Fibroblast of villous mesenchyme (primary cell): ENCODE data around the gene TTC3. TPM values are rescaled to one million over a fixed set of nuclear protein-coding genes. Genes with fewer than 3 reads are reported as not detected.
A peak's percentile ranks its signal among the peaks of the same experiment; 100 is the strongest.

Experiments used
- DNase-seq: peaks from one replicate; pipeline ENCODE4 v3.0.0-alpha.2; 2010; ENCODE audit warnings: low read depth
- H3K4me3 ChIP-seq: 2 replicates; pipeline ENCODE4 v1.5.1; 2011; ENCODE audit warnings: low read depth, mild to moderate bottlenecking, low read length
- total RNA-seq: library from RNA; depleted of rRNA; stranded (reverse); fragments of >200 nt; gene quantifications from 2 replicates; pipeline ENCODE4 v1.2.3, GENCODE V29; 2012
- TF ChIP-seq, protein P1 (sequence below): IDR thresholded peaks from 2 replicates; pipeline ENCODE4 v1.5.1; 2012; ENCODE audit warnings: low read depth, mild to moderate bottlenecking, low read length; ENCODE audit not compliant: insufficient read depth

TTC3 gene
- total RNA-seq, 1 donor: 339 TPM

DNA sequence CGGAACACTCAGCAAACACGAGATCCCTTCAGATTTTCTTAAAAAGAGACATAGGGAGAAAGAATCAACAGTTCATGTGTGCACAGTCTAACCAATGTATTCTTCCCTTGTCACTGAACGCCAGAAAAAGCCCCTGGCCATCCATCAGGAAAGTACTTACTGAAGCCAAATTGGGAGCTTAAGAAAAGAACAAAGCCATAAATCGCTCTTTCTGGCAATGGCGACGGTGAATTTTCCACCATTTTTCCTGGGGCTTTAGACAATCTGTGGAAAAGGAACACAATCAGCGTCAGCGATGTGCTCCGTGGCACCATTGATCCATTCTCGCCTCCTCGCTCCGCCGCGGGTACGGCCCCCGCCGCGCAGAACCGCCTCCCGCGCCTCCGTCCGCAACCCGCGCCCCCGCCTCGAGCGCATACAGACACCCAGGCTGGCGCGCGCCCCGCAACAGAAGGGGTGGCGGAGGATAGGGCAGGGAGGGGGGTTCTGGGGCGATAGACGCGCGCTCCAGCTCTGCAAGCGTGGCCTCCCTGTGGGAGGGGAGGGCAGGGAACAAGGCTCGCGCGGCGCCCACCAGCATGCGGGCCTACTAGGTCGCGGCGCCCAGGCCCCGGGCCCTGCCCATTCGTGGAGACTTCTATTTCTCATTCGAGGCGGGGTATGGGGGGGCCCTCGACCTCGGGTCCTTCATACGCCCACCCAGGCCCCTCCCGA is 623 bp upstream of the TTC3 start:
- DNase-seq: no peak
- TF ChIP-seq, protein P1, sequence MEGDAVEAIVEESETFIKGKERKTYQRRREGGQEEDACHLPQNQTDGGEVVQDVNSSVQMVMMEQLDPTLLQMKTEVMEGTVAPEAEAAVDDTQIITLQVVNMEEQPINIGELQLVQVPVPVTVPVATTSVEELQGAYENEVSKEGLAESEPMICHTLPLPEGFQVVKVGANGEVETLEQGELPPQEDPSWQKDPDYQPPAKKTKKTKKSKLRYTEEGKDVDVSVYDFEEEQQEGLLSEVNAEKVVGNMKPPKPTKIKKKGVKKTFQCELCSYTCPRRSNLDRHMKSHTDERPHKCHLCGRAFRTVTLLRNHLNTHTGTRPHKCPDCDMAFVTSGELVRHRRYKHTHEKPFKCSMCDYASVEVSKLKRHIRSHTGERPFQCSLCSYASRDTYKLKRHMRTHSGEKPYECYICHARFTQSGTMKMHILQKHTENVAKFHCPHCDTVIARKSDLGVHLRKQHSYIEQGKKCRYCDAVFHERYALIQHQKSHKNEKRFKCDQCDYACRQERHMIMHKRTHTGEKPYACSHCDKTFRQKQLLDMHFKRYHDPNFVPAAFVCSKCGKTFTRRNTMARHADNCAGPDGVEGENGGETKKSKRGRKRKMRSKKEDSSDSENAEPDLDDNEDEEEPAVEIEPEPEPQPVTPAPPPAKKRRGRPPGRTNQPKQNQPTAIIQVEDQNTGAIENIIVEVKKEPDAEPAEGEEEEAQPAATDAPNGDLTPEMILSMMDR: no peak
- H3K4me3 ChIP-seq: peak overlapping the region; percentile 62

- H3K4me3 ChIP-seq: peak overlapping the region; percentile 95
- DNase-seq: peak; percentile 61
- TF ChIP-seq, protein P1: no peak
Measured at GRCh38 chr21:37073417-37074196, 553 bp downstream of the TTC3 start.

DNA sequence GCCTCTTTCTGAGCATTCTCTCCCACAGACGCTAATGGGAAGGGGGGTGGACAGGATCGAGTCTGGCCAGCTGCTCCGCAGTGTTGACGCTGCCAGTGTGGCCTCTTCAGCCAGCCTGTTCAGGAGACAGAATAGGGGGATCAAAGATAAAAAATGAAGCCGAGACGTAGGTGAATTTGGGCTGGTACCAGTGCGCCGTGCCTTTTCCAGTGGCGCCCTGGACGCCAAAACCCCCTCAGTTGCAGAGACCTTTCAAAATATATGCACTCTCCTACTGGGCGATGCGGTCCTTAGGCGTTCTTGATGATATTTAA is 1.1 kb downstream of the TTC3 start:
- peak overlapping the region; percentile 95 for H3K4me3 ChIP-seq
- no peak for DNase-seq
- TF ChIP-seq, protein P1: no peak

DNA sequence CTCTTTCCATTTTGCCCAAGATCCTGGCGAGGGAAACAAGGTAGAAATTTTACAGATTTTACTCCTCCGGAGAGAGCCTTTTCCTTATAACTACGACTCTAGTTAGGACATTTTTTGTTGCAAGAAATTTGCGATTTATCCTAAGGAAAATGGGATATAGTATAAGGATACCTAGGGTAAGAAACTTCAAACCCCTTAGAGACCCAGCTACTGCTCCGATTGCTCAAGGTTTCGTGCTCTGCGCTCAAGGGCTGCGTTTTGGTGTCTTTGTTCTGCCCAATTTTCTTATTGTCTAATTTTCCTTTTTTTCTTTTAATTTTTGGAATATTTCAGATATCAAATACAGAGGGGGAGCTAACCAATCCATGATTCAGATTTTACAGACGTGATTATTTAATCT is 1.5 kb downstream of the TTC3 start:
- TF ChIP-seq, protein P1: no peak
- DNase-seq: peak; percentile 14
- peak overlapping the region; percentile 95 for H3K4me3 ChIP-seq

GRCh38 chr21:37075214-37075770 is 2.2 kb downstream of the TTC3 start:
- peak overlapping the region; percentile 95 for H3K4me3 ChIP-seq
- DNase-seq: no peak
- TF ChIP-seq, protein P1: no peak

DNA sequence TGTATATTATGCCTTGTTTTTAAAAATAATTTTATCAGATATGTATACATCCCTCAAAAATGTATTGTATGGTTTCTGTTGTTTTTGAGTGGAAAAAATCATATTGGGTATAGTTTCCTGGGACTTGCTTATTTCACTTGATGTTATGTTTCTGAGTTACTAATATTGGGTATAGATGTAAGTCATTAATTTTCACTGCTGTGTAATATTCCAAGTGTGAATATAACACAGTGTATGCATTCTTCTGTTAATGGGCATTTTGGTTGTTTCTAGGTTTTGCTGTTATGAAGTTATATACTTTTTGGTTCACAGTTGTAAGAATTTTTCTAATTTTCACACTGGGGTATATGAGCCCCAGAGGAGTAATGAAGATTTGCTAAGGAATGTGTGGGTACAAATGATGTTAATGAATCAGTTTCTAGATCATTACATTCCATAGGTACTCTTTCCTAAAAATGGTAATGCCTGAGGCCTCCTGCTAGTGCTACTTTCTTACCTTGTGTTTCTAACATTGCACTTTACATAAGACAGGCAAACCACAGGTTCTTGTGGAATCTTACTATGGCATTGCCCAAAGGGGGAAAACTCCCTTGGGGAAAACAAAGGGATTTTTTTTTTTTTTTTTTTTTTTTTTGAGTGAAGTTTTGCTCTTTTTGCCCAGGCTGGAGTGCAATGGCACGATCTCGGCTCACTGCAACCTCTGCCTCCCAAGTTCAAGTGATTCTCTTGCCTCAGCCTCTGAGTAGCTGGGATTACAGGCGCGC is 3.2 kb downstream of the TTC3 start:
- TF ChIP-seq, protein P1: no peak
- H3K4me3 ChIP-seq: no peak overlapping the region
- DNase-seq: no peak
